ENCODE data around the gene SPATA31C2. TPM values are rescaled to one million over a fixed set of nuclear protein-coding genes. Genes with fewer than 3 reads are reported as not detected.
"Not testable (repeated sequence)": the region's sequence is repeated elsewhere in the genome, so short reads cannot be mapped to it uniquely, and the experiment has no call there.

The SPATA31C2 gene
- total and polyA plus RNA-seq, 2 donors (not counting 3 experiments of a cell fraction or from before 2014, with no cell fraction given): not detected

- BruUV-seq (replicated peaks); H3K36me3 ChIP-seq (ENCODE audit: control insufficient read depth in 2 of 2, extremely low read depth in 1 of 2, insufficient read depth in 2 of 2, low read length in 2 of 2); intact Hi-C loops (cut with micrococcal nuclease); DNase-seq (ENCODE audit: low read depth, low spot score); H3K9me3 ChIP-seq (replicated peaks; ENCODE audit: control insufficient read depth, insufficient read depth, low read length); H3K27me3 ChIP-seq (ENCODE audit: control insufficient read depth in 2 of 2, insufficient read depth in 2 of 2, low read length in 2 of 2); H3K4me1 ChIP-seq (ENCODE audit: control insufficient read depth, extremely low read depth, insufficient read depth, low read length); H3K9me1 ChIP-seq (replicated peaks; ENCODE audit: control insufficient read depth, extremely low read depth, insufficient read depth, low read length); H2AFZ ChIP-seq (ENCODE audit: low read depth, low read length); FAIRE-seq; H4K20me1 ChIP-seq (replicated peaks; ENCODE audit: control insufficient read depth, extremely low read depth, insufficient read depth, low read length); H3K9ac ChIP-seq (replicated peaks; ENCODE audit: extremely low read depth, insufficient read depth, low read length); H3K79me2 ChIP-seq (ENCODE audit: control insufficient read depth, insufficient read depth, low read length); POLR2A ChIA-PET; H3K4me3 ChIP-seq (replicated peaks in 1 of 3; ENCODE audit: insufficient read depth in 1 of 3, low read depth in 1 of 3, low read length in 3 of 3); H3K27ac ChIP-seq (ENCODE audit: insufficient read depth, low read depth, low read length); CTCF ChIA-PET; H3K4me2 ChIP-seq (ENCODE audit: insufficient read depth, low read length); dilution Hi-C loops (cut with MboI; ENCODE audit: extremely low pct_ligation_motif_present, low sequenced_read_pairs): not testable (repeated sequence)
Observed at GRCh38 chr9:88127700-88128300, 10.5 kb downstream of the SPATA31C2 start.

DNA sequence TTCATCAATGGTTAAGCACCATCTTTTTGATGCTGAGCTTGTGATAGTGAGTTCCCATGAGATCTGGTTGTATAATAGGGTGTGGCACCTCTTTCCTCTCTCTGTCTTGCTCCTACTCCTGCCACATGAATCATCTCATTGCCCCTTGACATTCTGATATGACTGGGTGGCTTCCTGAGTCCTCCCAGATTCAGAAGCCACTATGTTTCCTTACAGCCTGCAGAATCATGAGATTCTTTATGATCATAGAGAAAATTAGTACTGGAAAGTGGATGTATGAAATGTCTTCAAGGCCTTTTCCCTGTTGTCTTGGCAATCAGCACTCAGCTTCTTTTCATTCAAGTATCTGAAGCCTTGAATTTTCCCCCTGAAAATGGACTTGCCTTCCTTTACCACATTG lies 14.9 kb downstream of the SPATA31C2 start:
- H2AFZ ChIP-seq (ENCODE audit: low read depth, low read length); H3K79me2 ChIP-seq (ENCODE audit: control insufficient read depth, insufficient read depth, low read length); H3K27ac ChIP-seq (ENCODE audit: insufficient read depth, low read depth, low read length); intact Hi-C loops (cut with micrococcal nuclease); dilution Hi-C loops (cut with MboI; ENCODE audit: extremely low pct_ligation_motif_present, low sequenced_read_pairs); H4K20me1 ChIP-seq (replicated peaks; ENCODE audit: control insufficient read depth, extremely low read depth, insufficient read depth, low read length); DNase-seq (ENCODE audit: low read depth, low spot score); H3K9ac ChIP-seq (replicated peaks; ENCODE audit: extremely low read depth, insufficient read depth, low read length); H3K9me1 ChIP-seq (replicated peaks; ENCODE audit: control insufficient read depth, extremely low read depth, insufficient read depth, low read length); H3K27me3 ChIP-seq (ENCODE audit: control insufficient read depth in 2 of 2, insufficient read depth in 2 of 2, low read length in 2 of 2); H3K36me3 ChIP-seq (ENCODE audit: control insufficient read depth in 2 of 2, extremely low read depth in 1 of 2, insufficient read depth in 2 of 2, low read length in 2 of 2); H3K9me3 ChIP-seq (replicated peaks; ENCODE audit: control insufficient read depth, insufficient read depth, low read length); H3K4me3 ChIP-seq (replicated peaks in 1 of 3; ENCODE audit: insufficient read depth in 1 of 3, low read depth in 1 of 3, low read length in 3 of 3); H3K4me1 ChIP-seq (ENCODE audit: control insufficient read depth, extremely low read depth, insufficient read depth, low read length); CTCF ChIA-PET; POLR2A ChIA-PET; BruUV-seq (replicated peaks); H3K4me2 ChIP-seq (ENCODE audit: insufficient read depth, low read length): not testable (repeated sequence)
- peak; percentile 26 for FAIRE-seq

GRCh38 chr9:88118121-88118520 lies 20.2 kb downstream of the SPATA31C2 start:
- dilution Hi-C loops (cut with MboI; ENCODE audit: extremely low pct_ligation_motif_present, low sequenced_read_pairs); FAIRE-seq; intact Hi-C loops (cut with micrococcal nuclease): not testable (repeated sequence)

DNA sequence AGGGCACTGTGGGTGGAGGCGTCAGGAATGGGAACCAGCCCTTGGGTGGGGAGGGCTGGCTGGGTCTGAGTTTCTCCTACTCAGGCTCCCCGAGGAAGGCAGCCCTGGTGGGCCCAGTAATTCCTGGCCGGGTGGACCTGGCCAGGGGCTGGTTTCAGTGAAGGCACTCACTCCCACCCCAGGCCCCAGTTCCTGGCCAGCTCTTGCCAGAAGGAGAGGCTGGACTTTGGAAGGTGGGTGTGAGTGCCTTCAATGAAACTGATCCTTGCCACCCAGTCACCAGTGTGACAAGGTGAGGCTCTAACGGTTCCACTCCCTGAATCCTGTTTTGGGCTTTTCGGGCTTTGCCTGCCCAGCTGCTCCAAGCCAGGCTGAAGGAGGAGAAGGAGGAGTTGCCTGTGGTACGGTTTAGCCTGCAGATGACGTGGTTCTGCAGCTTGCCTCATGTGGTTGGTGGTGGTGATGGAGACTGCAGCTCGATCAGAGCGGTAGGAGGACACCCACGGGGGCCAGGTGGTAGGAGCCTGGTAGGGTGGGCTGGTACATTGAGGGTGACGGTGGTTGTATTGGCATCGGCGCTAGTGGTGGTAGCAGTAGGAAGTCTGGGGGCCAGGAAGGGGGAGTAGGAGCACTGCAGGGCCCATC lies 23.2 kb downstream of the SPATA31C2 start:
- H3K9me3 ChIP-seq (replicated peaks; ENCODE audit: control insufficient read depth, insufficient read depth, low read length); H3K9me1 ChIP-seq (replicated peaks; ENCODE audit: control insufficient read depth, extremely low read depth, insufficient read depth, low read length); intact Hi-C loops (cut with micrococcal nuclease); H2AFZ ChIP-seq (ENCODE audit: low read depth, low read length); DNase-seq (ENCODE audit: low read depth, low spot score); H3K27me3 ChIP-seq (ENCODE audit: control insufficient read depth in 2 of 2, insufficient read depth in 2 of 2, low read length in 2 of 2); H4K20me1 ChIP-seq (replicated peaks; ENCODE audit: control insufficient read depth, extremely low read depth, insufficient read depth, low read length); H3K79me2 ChIP-seq (ENCODE audit: control insufficient read depth, insufficient read depth, low read length); H3K27ac ChIP-seq (ENCODE audit: insufficient read depth, low read depth, low read length); BruUV-seq (replicated peaks); dilution Hi-C loops (cut with MboI; ENCODE audit: extremely low pct_ligation_motif_present, low sequenced_read_pairs); H3K4me2 ChIP-seq (ENCODE audit: insufficient read depth, low read length); CTCF ChIA-PET; POLR2A ChIA-PET; H3K36me3 ChIP-seq (ENCODE audit: control insufficient read depth in 2 of 2, extremely low read depth in 1 of 2, insufficient read depth in 2 of 2, low read length in 2 of 2); FAIRE-seq; H3K4me3 ChIP-seq (replicated peaks in 1 of 3; ENCODE audit: insufficient read depth in 1 of 3, low read depth in 1 of 3, low read length in 3 of 3); H3K4me1 ChIP-seq (ENCODE audit: control insufficient read depth, extremely low read depth, insufficient read depth, low read length); H3K9ac ChIP-seq (replicated peaks; ENCODE audit: extremely low read depth, insufficient read depth, low read length): not testable (repeated sequence)

More at GRCh38 chr9:88118121-88118520, 20.2 kb downstream of the SPATA31C2 start:
- DNase-seq (ENCODE audit: low read depth, low spot score); BruUV-seq (replicated peaks); H3K4me1 ChIP-seq (ENCODE audit: control insufficient read depth, extremely low read depth, insufficient read depth, low read length); H3K36me3 ChIP-seq (ENCODE audit: control insufficient read depth in 2 of 2, extremely low read depth in 1 of 2, insufficient read depth in 2 of 2, low read length in 2 of 2); H3K9me3 ChIP-seq (replicated peaks; ENCODE audit: control insufficient read depth, insufficient read depth, low read length); CTCF ChIA-PET; H3K79me2 ChIP-seq (ENCODE audit: control insufficient read depth, insufficient read depth, low read length); H3K27ac ChIP-seq (ENCODE audit: insufficient read depth, low read depth, low read length); H3K4me2 ChIP-seq (ENCODE audit: insufficient read depth, low read length); H3K9ac ChIP-seq (replicated peaks; ENCODE audit: extremely low read depth, insufficient read depth, low read length); H3K4me3 ChIP-seq (replicated peaks in 1 of 3; ENCODE audit: insufficient read depth in 1 of 3, low read depth in 1 of 3, low read length in 3 of 3); POLR2A ChIA-PET; H3K27me3 ChIP-seq (ENCODE audit: control insufficient read depth in 2 of 2, insufficient read depth in 2 of 2, low read length in 2 of 2); H4K20me1 ChIP-seq (replicated peaks; ENCODE audit: control insufficient read depth, extremely low read depth, insufficient read depth, low read length); H3K9me1 ChIP-seq (replicated peaks; ENCODE audit: control insufficient read depth, extremely low read depth, insufficient read depth, low read length); H2AFZ ChIP-seq (ENCODE audit: low read depth, low read length): not testable (repeated sequence)

All from endothelial cell of umbilical vein (primary cell).